GDM1 (cell line): ENCODE data around the gene MED15.
"Not testable (repeated sequence)": the region's sequence is repeated elsewhere in the genome, so short reads cannot be mapped to it uniquely, and the experiment has no call there.

ENCODE experiments used
- DNase-seq: peaks from one replicate; lab custom pipeline; 2025; lab: John Stamatoyannopoulos, UW

The MED15 gene

DNA sequence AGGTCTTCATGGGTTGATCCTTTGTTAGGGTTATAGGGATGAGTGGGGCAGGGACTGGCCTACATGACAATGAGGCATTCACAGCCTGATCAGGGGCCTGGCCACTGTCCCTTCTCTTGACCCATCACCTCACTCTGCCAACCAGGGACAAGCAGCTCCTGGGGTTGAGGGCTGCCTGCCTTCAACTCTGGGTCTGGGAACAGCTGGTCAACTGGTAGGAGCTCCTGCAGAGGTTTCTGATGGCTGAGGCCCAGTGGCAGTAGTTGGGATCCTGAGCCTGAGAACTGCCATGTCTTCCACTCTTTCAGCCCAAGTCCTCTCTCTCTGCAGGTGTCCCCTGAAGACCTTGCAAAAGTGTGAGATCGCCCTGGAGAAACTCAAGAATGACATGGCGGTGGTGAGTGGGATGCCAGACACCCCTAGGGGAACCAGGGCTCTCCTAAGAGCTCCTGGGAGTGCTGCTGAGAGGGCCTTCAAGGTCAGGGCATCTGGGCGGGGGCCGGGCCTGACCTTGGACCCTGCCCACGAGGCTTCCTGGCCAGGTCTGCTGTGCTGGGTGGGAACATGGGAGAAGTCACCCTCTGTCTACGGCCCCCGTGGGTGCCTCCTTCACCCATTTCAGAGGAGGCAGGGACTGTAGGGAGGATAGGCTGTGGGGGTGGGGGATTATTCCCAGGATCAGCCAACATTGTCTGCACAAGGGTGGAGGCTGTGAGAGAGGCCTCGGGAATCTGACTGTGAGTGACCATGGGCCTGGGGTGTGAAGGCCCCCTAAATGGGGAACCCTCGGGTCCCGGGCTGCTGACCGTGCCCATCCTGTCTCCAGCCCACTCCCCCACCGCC, 76.8 kb downstream of the MED15 start:
- no peak for DNase-seq

DNA sequence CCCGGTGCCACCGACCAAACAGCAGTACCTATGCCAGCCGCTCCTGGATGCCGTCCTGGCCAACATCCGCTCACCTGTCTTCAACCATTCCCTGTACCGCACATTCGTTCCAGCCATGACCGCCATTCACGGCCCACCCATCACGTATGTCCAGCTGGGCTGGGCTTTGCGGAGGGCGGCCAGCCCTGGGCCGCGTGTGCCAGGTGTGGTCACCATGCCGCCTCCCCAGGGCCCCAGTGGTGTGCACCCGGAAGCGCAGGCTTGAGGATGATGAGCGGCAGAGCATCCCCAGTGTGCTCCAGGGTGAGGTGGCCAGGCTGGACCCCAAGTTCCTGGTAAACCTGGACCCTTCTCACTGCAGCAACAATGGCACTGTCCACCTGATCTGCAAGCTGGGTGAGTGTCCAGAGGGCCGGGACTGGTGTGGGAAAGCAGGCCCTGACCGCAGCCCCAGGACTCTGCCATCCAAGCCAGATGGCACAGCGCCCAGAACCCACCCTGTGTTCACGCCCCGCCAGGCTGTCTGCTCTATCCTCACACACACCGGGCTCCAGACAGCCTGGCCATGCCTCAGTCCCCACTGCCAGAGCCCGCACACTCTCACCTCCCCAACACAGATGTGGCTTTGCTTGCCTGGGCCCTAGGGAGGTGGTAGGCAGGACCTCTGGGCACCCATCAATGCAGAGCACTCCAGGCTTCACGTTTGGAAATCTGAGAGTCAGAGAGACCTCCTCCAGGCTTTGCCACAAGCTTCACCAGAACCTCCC, 77.6 kb downstream of the MED15 start:
- DNase-seq: no peak

DNA sequence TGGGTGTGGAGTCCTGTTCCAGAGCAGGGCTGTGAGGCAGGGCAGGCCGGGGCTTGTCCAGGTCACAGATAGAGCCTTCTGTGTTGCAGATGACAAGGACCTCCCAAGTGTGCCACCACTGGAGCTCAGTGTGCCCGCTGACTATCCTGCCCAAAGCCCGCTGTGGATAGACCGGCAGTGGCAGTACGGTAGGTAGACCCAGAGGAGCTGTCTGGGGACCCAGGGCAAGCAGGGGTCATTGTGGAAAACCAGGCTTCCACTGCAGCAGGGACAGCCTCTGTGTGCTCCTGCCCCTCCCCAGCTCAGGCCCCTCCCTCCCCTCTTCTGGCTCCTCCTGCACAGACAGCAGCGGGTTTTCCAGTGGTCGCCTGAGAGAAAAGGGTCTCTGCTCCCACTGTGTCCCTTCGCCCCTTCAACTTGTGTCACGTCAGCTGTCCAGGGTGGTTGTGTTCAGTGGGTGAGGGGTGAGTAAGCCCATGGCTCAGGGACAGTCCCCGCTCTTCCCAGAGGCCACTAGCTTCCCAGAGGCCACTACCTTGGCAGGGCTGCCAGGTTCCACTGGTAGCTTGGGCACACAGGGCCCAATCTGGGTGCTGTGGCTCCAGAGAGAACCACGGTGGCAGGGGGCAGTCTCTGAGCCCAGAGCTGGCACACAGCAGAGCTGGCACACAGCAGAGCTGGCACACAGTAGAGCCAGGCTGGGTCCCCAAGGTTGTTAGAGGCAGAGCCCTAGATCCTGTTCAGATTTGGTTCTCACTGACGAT, 78.4 kb downstream of the MED15 start:
- DNase-seq: no peak

DNA sequence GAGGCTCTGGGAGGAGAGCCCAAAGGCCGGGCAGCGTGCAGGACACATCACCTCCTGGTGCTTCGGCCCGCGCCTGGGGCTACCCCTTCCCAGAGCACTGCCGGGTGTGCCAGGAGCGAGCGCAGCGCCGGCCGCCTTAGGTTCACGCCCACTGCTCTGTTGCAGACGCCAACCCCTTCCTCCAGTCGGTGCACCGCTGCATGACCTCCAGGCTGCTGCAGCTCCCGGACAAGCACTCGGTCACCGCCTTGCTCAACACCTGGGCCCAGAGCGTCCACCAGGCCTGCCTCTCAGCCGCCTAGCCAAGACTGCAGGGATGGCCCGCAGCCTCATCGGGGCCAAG, 79.0 kb downstream of the MED15 start:
- no peak for DNase-seq

DNA sequence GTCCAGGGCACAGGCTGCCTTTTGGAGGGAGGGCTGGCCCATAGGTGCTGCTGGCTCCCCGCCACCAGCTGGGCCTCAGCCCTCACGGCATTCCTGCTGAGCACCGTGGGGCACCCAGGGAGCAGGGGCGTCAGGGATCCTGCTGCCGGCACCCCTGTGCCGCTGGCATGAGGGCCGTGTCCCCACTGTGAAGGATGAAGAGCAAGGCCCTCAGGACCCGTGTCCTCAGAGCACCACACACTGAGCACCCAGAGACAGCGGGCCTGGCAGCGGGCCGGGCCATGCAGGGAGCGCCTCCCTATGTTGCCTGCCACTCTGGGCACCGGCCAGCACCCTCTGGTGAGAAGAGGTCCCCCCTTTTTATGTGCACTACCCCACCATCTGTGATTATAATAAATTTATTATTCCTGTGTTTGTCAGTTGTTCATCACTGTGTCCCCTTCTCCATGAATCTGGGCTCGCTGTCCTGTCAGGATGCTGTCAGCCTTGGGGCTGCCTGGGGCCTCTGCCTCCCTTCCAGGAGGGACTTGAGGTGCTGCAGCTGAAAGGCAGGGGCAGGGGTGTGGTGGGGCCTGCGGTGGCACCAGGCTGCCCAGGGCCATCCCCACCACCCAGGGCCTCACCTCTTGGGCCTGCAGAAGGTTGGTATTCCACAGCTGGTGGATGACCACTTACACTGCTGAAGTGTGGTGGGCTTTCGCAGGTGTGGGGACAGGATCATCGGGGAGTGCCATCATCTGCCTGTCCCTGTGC, 80.0 kb downstream of the MED15 start:
- no peak for DNase-seq

DNA sequence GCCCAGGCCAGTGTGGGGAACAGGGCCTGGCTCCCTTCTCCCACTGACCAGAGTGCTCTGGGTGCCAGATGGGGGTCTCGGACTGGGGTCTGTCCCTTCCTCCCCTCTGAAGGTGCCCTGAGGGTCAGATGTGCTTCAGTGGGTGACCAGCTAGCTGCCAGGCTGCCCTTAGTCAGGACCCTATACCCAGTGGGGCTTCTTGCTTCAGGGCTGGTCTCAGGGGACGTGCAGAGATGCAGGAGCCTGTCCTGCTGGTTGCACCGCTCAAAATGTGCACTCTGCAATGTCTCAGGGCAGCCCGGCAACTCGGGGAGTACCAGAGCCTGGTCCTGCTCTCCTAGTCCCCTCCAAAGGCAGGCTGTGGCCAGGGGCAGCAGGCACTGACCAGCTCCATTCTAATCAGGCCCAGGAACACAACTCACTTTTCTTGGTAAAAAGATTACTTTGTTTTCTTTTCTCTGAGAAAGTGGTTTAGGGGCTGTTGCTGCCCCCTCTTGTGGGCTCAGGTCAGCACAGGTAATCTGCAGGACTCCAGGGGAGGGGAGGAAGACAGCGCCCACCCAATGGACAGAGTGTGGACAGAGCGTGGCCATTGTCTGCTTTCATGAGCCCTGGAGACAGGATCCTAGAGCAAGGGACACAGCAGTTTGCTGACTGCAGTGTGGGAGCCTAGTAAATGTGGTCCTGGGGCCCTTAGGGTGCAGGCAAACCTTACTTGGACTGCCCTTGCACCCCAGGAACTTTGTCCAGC, 80.9 kb downstream of the MED15 start:
- no peak for DNase-seq

DNA sequence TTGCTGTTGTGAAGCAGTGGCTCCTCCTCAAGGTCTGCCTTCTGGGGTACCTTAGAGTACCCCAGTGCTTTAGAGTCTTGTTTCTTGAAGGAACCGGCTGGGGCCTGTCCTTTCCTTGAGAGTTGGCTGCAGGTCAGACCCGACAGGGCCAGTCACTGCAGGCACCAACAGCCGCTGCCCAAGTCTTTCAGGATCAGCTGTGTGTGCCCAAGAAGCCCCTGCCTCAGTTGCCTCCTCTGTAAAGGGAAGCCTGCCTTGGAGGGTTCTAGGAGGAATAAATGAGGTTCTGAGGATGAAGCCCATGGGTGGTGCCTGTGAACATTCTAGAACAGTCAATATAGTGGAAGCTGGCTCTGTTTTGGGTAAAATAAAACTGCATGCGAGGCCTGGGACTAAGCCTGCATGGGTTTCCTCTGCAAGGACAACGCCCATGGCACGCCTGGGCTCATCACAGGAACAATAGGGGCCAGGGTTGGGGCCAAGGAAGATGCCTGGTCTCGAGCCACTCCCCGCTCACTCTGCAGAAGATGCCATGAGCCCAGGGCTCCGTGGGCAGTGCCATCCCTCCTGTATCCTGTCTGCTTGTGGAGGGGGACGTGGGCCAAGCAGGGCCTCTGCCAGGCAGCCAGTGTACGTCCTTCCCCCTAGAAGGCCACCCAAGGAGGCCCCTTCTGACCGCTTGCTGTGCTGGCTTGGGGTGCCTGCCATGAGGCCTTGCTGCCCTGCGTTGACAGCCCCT, 81.6 kb downstream of the MED15 start:
- no peak for DNase-seq

DNA sequence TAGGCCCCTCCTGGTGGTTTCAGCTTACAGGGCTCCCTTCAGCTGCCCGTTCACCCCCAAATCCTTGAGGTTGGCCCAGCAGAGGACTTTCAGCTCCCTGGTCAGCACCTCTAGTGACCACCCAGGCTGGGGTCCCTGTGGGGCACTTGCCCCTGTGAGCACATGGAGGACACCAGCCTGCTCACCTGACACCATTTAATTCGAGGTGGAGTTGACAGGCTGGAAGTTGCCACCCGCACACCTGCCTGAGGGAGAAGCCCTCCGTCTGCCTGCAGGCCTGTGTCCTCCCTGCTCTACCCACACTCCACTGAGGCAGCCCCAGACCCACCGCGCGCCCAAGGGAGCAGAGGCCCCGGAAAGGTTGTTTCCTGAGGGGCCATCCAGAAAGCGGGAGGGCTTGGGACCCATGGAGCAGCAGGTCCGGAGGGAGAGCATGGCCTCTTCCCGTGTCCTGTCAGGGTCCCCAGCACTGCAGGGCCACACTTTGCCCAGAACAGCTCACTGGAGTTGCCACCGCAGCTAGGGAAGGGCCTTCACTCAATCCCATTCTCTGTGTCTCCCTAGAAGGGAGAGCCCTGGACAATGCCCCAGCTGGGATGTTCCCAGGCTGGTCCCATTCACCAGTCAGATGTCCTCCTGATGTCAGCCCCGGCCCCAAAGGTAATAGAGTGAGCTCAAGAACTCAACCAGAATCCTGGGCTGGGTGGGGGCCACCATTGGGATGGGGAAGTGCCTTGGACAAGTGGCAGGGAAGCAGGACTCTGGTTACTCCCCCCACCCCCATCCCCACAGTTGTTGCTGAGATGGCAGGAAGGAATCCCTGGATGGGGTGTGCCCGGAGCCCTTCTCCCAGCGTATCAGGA, 82.4 kb downstream of the MED15 start:
- no peak for DNase-seq

DNA sequence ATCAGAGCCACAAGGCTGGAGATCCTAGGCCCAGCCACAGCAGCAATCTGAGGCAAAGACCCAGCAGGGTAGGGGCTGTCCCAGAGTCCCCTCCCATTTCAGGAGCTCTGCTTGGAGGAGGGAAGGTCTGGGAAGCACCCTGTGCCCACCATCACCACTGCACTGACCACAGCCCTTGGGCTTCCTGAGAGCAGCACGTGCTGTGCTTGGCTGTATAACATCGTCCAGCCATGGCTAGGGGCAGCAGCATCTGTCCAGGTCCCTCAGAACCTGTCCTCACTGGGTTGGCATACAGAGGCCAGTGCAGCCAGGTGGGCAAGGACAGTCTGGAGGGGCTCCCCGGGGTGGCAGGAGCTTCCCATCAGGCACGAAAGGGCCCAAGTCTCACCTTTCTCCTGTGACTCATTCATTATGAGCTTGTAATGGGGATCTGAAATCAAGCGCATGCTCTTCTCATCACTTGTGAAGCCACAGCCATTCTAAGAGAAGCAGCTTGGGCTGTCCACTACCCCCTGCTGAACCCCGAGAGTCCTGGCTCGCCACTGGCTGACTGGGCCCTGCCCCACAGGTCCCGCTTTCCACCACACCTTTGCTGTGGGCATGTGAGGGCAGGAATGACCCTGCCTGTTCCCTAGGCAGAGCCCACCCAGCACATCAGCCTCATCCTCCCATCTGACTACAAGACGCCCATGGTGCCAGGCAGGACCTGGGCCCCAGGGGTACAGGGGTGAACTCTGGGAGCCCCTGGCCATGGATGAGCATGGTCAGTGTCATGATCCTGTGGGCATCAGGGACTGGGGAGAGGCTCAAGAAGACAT, 83.3 kb downstream of the MED15 start:
- DNase-seq: no peak

DNA sequence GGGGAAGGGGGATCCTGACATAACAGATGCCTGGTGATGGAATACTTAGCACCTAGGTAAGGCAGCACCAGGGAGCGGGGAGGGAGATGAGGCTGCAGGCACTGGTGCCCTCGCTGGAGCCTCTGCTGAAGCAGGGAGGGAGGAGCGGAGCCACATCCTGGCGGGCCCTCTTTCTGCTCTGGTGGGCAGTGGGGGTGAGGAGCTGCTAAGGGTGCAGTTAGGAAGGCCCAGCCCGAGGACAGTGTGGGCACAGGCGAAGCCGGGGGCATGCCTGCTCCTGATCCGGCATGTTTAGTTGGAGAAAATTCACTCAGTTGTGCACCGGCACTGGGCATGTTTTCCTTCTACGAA, 83.9 kb downstream of the MED15 start:
- DNase-seq: no peak

DNA sequence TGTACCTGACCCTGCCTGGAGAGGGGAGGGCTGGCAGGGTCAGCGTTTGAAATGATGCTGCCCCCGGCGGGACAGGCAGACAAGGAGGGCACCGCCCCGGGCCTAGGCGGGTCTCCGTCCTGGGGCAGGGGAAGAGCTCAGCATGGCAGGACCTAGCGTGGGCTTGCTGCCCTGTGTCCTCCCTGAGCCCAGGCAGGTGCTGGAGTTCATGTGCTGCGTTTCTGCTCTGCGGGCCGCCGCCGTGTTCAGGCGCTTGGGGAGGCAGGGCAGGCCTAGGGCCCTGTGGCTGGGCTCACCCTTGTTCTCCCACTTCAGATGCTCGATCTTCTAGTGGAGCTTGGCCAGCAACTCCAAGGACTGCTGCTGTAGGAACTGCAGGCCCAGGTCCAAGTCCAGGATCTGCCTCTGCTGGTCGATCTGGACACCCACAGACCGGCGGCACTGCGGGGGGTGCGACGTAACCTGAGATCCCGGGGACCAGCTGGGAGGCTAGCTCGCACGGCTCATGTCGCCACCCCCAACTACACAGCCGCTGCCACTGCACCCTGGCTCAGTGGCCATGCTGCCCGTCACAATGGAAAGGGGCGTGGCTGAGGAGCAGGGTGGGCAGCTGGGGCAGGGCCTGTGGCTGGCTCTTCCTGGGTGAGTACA, 84.4 kb downstream of the MED15 start:
- no peak for DNase-seq

DNA sequence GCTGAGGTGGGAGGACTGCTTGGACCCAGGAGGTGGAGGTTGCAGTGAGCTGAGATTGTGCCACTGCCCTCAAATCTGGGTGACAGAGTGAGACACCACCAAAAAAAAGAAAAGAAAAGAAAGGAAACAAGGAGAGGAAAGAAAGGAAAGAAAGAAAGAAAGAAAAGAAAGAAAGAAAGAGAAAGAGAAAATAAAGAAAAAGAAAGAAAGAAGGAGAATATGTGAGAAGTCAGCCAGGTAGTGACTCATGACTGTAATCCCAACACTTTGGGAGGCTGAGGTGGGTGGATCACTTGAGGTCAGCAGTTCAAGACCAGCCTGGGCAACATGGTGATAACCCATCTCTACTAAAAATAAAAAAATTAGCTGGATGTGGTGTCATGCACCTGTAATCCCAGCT, 86.6 kb downstream of the MED15 start:
- DNase-seq: not testable (repeated sequence)

DNA sequence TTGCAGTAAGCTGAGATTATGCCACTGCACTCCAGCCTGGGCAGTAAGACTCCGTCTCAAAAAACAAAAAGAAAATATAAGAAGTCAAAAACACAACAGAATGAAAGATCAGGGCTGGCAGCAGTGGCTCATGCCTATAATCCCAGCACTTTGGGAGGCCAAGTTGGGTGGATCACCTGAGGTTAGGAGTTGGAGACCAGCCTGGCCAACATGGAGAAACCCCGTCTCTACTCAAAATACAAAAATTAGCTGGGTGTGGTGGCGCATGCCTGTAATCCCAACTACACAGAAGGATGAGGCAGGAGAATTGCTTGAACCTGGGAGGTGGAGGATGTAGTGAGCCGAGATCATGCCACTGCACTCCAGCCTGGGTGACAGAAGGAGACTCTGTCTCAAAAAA, 87.1 kb downstream of the MED15 start:
- DNase-seq: not testable (repeated sequence)

DNA sequence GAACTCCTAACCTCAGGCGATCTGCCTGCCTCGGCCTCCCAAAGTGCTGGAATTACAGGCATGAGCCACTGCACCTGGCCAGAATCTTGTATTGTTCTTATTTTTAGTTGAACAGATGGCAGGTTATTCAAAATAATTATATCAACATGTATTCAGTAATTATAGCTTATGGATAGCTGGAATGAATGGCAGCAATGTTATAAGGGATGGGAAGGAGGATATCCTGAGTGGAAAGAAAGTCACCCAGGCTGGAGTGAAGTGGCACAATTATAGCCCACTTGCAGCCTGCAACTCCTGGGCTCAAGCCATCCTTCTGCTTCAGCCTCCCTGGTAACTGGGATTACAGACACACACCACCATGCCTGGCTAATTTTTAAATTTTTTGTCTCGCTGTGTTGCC, 88.1 kb downstream of the MED15 start:
- no peak for DNase-seq

DNA sequence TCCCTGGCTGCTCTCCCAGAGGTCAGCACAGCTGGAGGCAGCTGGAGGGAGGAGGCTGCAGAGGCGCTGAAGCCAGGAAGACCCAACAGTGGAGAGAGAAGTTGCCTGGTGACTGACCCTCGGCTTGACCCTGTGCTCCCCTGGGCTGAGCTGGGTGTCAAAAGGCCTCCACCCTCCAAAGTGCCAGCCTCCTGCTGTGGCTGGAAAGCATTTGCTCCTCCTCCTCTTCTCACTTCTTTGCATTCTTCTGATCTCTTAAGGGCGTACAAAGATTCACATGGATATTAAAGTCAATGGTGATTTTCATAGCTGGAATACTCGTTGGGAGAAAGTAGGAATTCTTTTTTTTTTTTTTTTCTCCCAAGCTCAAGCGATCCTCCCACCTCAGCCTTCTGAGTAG, 91.7 kb downstream of the MED15 start:
- no peak for DNase-seq

DNA sequence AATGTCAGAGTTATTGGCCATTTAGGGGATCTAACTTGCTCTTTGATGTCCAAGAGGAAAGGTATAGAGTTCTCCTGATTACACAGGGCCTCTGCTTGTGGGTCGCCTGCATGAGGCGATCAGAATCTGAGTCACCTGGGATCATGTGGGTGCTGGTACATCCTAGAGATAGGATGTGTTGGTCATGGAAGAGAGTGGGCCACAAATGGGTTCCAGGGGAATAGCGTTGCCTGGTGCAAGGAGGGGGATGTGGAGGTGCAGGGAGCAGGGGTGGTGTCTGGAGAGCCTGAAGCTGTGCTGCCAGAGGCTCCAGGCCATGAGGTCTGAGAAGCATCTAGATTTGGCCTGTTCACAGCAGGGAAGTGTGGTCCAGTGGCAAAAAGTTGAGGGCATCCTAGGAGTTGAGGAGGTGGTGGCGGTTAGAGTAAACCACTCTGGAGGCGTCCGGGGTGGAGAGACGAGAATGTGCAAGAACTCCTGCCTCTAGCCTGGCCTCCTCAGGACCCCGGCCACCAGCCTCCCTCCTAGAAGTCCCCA, 92.8 kb downstream of the MED15 start:
- DNase-seq: no peak

DNA sequence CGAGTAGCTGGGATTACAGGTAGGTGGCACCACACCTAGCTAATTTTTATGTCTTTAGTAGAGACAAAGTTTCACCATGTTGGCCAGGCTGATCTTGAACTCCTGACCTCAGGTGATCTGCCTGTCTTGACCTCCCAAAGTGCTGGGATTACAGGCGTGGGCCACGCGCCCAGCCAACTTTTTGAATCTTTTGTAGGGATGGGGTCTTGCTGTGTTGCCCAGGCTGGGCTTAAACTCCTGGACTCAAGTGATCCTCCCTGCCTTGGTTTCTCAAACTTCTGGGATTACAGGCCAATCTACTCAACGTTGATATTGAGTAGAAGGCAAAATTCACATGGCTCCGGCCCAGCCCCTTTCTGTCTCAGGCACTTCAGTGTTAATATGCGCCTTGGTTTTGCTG, 93.9 kb downstream of the MED15 start:
- DNase-seq: no peak

DNA sequence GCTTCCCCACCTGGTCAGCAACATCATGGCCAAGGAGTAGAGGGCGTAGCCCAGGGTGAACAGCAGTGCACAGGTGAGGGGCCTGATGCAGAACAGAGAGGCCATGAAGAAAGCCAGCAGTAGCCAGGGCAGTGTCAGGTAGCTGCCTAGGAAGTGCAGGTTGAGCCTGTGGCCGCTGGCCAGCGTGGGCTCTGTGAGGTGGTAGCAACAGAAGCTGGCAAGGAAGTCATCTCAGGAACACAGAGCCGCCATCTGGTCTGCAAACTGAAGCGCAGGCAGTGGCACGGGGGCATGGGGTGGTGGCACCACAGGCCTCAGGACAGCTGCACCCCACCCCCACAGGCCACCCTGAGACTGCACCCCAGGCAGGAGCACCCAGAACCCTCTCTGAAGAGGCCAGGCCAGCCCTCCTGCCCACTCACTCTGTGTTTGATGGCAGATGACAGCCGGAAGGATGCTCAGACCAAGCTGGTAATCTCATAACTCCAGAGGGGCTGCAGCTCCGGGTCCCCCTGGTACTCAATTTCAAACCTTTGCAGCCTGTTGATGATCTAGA, 95.3 kb downstream of the MED15 start:
- no peak for DNase-seq
